Right lobe of liver (tissue), 4 donors: ENCODE data around the gene GRIK2.

Source experiments
- POLR2A ChIP-seq: fragments of 450-650 bp; IDR thresholded peaks from one replicate; pipeline ENCODE4 v1.6.1; 2017; ENCODE audit warnings: antibody characterized with exemption, mild to moderate bottlenecking
- TF ChIP-seq, protein P1 (sequence below), 4 donors: fragments of 200-600 bp in 3 of 4; fragments of 450-650 bp in 1 of 4; IDR thresholded peaks; one replicate each; pipeline versions ENCODE4 v1.5.1 to v1.8.0; 2016 to 2022; ENCODE audit warnings: antibody characterized with exemption in 4 of 4, mild to moderate bottlenecking in 2 of 4
- donor health status: DM: no; HTN: no; CAD: no.
- donor health status: DM: no; HTN: no; CAD: no.
- donor health status: DM: no; HTN: yes; CAD: no.

DNA sequence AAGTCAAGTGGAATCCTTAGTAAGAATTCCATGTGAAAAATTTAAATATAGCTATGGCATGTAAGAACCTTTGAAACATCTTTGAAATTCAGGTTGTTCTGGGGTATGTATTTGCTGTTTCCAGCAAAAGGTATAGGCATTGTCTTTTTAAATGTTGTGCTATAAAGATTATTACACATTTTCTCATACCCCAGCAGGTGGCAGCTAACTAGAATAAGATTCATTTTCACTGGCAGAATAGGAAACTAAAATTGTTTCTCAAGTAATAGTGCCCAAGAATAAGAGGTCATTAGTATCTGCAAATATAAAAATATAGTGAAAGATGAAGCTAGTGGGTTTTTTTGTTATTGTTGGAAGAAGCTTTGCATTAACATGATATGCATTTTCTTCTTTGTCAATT, 1.8 kb downstream of the GRIK2 start:
- TF ChIP-seq, protein P1, sequence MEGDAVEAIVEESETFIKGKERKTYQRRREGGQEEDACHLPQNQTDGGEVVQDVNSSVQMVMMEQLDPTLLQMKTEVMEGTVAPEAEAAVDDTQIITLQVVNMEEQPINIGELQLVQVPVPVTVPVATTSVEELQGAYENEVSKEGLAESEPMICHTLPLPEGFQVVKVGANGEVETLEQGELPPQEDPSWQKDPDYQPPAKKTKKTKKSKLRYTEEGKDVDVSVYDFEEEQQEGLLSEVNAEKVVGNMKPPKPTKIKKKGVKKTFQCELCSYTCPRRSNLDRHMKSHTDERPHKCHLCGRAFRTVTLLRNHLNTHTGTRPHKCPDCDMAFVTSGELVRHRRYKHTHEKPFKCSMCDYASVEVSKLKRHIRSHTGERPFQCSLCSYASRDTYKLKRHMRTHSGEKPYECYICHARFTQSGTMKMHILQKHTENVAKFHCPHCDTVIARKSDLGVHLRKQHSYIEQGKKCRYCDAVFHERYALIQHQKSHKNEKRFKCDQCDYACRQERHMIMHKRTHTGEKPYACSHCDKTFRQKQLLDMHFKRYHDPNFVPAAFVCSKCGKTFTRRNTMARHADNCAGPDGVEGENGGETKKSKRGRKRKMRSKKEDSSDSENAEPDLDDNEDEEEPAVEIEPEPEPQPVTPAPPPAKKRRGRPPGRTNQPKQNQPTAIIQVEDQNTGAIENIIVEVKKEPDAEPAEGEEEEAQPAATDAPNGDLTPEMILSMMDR (IDR thresholded peaks at IDR 0.05): no peak
- TF ChIP-seq POLR2A: no peak
